IPS DF 19.7 (cell line): Measurements from ENCODE around the gene HES7.
"Not testable (repeated sequence)": the region's sequence is repeated elsewhere in the genome, so short reads cannot be mapped to it uniquely, and the experiment has no call there.

Source experiments
- DNase-seq: peaks from one replicate; pipeline ENCODE4 v3.0.0-alpha.2; 2013; ENCODE audit warnings: low read depth, low spot score

Gene HES7

GRCh38 chr17:8122422-8122923 is 1.4 kb downstream of the HES7 start:
- no peak for DNase-seq

GRCh38 chr17:8121681-8122421 is 2.1 kb downstream of the HES7 start:
- DNase-seq = no peak

- DNase-seq = no peak
These were observed 2.6 kb downstream of the HES7 start for GRCh38 chr17:8121407-8121680.

GRCh38 chr17:8120520-8121406 is 3.1 kb downstream of the HES7 start:
- DNase-seq = no peak

GRCh38 chr17:8119581-8120519 is 4.1 kb downstream of the HES7 start:
- DNase-seq = no peak

- no peak for DNase-seq
These were observed 4.9 kb downstream of the HES7 start for GRCh38 chr17:8118769-8119580.

GRCh38 chr17:8117980-8118768 is 5.7 kb downstream of the HES7 start, which contains the start of gene ALOXE3:
Gene ALOXE3, minus strand, starts transcription at chr17:8118514. Its CDS starts 524 bp downstream, at chr17:8117990.
- no peak for DNase-seq

GRCh38 chr17:8117367-8117979 is 6.4 kb downstream of the HES7 start:
- no peak for DNase-seq

- no peak for DNase-seq
These were observed 7.1 kb downstream of the HES7 start for GRCh38 chr17:8116776-8117175.

GRCh38 chr17:8110907-8111306 is 13.0 kb downstream of the HES7 start:
- no peak for DNase-seq

GRCh38 chr17:8110456-8110804 is 13.5 kb downstream of the HES7 start:
- no peak for DNase-seq

GRCh38 chr17:8109661-8110455 is 14.0 kb downstream of the HES7 start:
- no peak for DNase-seq

GRCh38 chr17:8108972-8109660 is 14.8 kb downstream of the HES7 start:
- DNase-seq = no peak

- DNase-seq = not testable (repeated sequence)
These were observed 16.9 kb downstream of the HES7 start for GRCh38 chr17:8106980-8107379.

GRCh38 chr17:8105957-8106398 is 17.9 kb downstream of the HES7 start:
- no peak for DNase-seq

GRCh38 chr17:8104911-8105310 is 19.0 kb downstream of the HES7 start:
- no peak for DNase-seq

GRCh38 chr17:8103549-8103948 is 20.4 kb downstream of the HES7 start:
- no peak for DNase-seq

GRCh38 chr17:8101721-8102120 is 22.2 kb downstream of the HES7 start:
- DNase-seq = no peak
